Measurements from ENCODE around the gene PTGR3.

DNA sequence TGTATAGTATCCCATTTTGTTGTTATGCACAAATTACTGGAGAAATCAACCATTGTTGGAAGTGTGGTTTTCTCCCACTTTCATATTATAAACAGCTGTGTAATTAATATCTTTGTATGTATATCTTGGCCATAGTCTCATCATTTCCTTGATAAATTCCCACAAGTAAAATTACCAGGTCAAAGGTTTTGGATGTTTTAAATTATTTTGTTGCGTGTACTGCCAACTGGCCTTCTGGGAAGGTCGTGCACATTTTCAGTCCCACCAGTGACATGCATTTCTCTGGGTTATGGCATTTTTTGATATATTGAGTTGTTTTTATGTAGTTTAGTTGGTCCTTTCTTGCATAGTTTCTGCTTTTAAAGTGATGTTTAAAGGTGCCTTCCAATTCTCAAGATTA, 43.2 kb upstream of the PTGR3 start:
- TF ChIP-seq GLI4 (tag by site-specific recombination; IDR thresholded peaks at IDR 0.05) (no peak), ZNF785 (tag by site-specific recombination; IDR thresholded peaks at IDR 0.05) (no peak), MZF1 (tag by site-specific recombination; IDR thresholded peaks at IDR 0.05; ENCODE audit: borderline replicate concordance) (no peak), ZNF514 (tag by site-specific recombination; IDR thresholded peaks at IDR 0.05) (no peak), ZFP41 (tag by site-specific recombination; IDR thresholded peaks at IDR 0.05; ENCODE audit: borderline replicate concordance) (no peak), REST (tag by site-specific recombination; IDR thresholded peaks at IDR 0.05) (no peak), CTCF (tag by site-specific recombination; IDR thresholded peaks at IDR 0.05) (no peak), TCF7L2 (IDR thresholded peaks at IDR 0.05; ENCODE audit: borderline replicate concordance, low read depth, low read length) (no peak), ZNF530 (tag by site-specific recombination; IDR thresholded peaks at IDR 0.05; ENCODE audit: low read depth) (no peak), ZIC2 (tag by site-specific recombination; IDR thresholded peaks at IDR 0.05) (no peak), ZNF416 (tag by site-specific recombination; IDR thresholded peaks at IDR 0.05) (no peak)
